Naive thymus-derived CD8-positive, alpha-beta T cell (primary cell): Measurements from ENCODE around the gene CCL21. TPM values are rescaled to one million over a fixed set of nuclear protein-coding genes. Genes with fewer than 3 reads are reported as not detected.
"Not testable (repeated sequence)": the region's sequence is repeated elsewhere in the genome, so short reads cannot be mapped to it uniquely, and the experiment has no call there.

Experiments used
- ATAC-seq, 2 donors: fragments of 150-1000 bp; cut with Tn5 transposase in 1 of 2; sonication (Bioruptor Pico), chemical (Tn5 transposase) in 1 of 2; 1 replicate in 1 of 2; 2 replicates in 1 of 2; pipeline ENCODE4 v1.10.0; 2021; ENCODE audit warnings: mild to moderate bottlenecking in 2 of 2, moderate library complexity in 2 of 2
- POLR2A ChIA-PET: fragments of 350-600 bp; sonication (Branson Sonifier 250); formaldehyde crosslinking; loops from one replicate; lab custom pipeline; 2021; ENCODE audit warnings: antibody characterized with exemption; lab: Charles Lee
- DNase-seq, 10 donors: peaks; one replicate each; pipeline versions ENCODE4 v3.0.0 to v3.0.0-alpha.2; 2020 to 2022
- H3K27ac Mint-ChIP-seq, 10 donors: one replicate each; pipeline ENCODE4 v1.8.0; 2020 to 2022; ENCODE audit warnings: mild to moderate bottlenecking in 10 of 10, mixed read lengths in 10 of 10, moderate library complexity in 4 of 10, inconsistent platforms in 1 of 10
- H3K27me3 Mint-ChIP-seq, 5 donors: one replicate each; pipeline ENCODE4 v1.8.0; 2021 to 2022; ENCODE audit warnings: mixed read lengths in 5 of 5
- H3K36me3 Mint-ChIP-seq, 3 donors: one replicate each; pipeline ENCODE4 v1.8.0; 2020 to 2022; ENCODE audit warnings: mixed read lengths in 3 of 3, mild to moderate bottlenecking in 2 of 3, inconsistent platforms in 1 of 3
- H3K4me1 Mint-ChIP-seq, 4 donors: one replicate each; pipeline ENCODE4 v1.8.0; 2021 to 2022; ENCODE audit warnings: mixed read lengths in 4 of 4
- H3K4me3 Mint-ChIP-seq, 10 donors: one replicate each; pipeline ENCODE4 v1.8.0; 2020 to 2022; ENCODE audit warnings: mild to moderate bottlenecking in 10 of 10, mixed read lengths in 10 of 10, moderate library complexity in 6 of 10, inconsistent platforms in 1 of 10
- H3K9me3 Mint-ChIP-seq, 9 donors: one replicate each; pipeline ENCODE4 v1.8.0; 2020 to 2022; ENCODE audit warnings: mixed read lengths in 9 of 9, mild to moderate bottlenecking in 3 of 9, inconsistent platforms in 1 of 9, moderate library complexity in 1 of 9
- polyA plus RNA-seq, 3 donors: library from polyadenylated mRNA; unstranded; fragments of 300-500 nt; fragmentation: Illumina TruSeq; gene quantifications; one replicate each; pipeline ENCODE4 v1.2.3, GENCODE V29; 2021
- total RNA-seq, 8 experiments: library from RNA in 2 of 8; stranded (reverse) in 2 of 8; gene quantifications; one replicate each; pipeline ENCODE4 v1.2.3 and lab custom pipeline; 2021 to 2026

The CCL21 gene
- total and polyA plus RNA-seq, 5 experiments from 2014 or later = not detected

GRCh38 chr9:34723141-34723540 is 13.2 kb upstream of the CCL21 start:
- POLR2A ChIA-PET = no interaction called here
- no peaks in the 10 kb centered on the region for H3K4me1 Mint-ChIP-seq
- H3K4me3 Mint-ChIP-seq = no peak overlapping the region
- H3K27me3 Mint-ChIP-seq = peaks cover 0 to 7% (median 6%) of the 10 kb centered on the region in 5 donors
- no peak overlapping the region for H3K27ac Mint-ChIP-seq
- no peaks in the 10 kb centered on the region for H3K9me3 Mint-ChIP-seq
- H3K36me3 Mint-ChIP-seq = no peaks in the 10 kb centered on the region
- ATAC-seq (no peak), DNase-seq (no peak)

- ATAC-seq, H3K36me3 Mint-ChIP-seq, H3K4me1 Mint-ChIP-seq, H3K9me3 Mint-ChIP-seq, DNase-seq, H3K27ac Mint-ChIP-seq, H3K4me3 Mint-ChIP-seq, POLR2A ChIA-PET: not testable (repeated sequence)
- peaks cover 0 to 24% (median 19%) of the 10 kb centered on the region in 5 donors for H3K27me3 Mint-ChIP-seq
Observed at GRCh38 chr9:34719769-34720025, 9.8 kb upstream of the CCL21 start.

DNA sequence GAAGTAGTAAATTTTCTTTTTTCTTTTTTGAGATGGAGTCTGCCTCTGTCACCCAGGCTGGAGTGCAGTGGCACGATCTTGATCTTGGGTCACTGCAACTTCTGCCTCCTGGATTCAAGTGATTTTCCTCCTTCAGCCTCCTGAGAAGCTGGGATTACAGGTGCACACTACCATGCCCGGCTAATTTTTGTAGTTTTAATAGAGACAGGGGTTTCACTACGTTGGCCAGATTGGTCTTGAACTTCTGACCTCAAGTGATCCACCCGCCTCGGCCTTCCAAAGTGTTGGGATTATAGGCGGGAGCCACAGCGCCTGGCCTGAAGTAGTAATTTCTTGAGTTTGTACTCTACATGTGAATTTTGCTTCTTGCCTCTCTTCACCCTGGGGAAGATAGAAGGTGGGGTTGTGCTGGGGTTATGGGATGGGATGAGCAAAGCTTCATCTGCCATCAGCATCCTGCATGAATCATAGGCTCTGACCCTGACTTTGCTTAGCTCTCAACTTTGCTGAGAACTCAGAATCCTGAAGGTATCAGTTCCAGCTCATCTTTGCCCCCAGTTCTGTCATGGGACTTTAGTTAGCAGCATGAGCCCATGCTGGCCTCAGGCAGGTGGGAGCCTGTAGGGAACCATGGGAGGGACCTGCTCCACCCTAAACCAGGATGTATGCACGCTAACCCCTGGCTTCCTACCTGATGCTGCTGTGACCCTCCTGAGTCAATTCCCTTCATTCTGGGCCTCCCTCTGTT is 9.3 kb upstream of the CCL21 start:
- peaks cover 0 to 1% (median 0%) of the 10 kb centered on the region in 9 donors for H3K9me3 Mint-ChIP-seq
- H3K4me3 Mint-ChIP-seq = no peak overlapping the region
- H3K36me3 Mint-ChIP-seq = no peaks in the 10 kb centered on the region
- H3K4me1 Mint-ChIP-seq = no peaks in the 10 kb centered on the region
- DNase-seq (no peak), ATAC-seq (no peak)
- POLR2A ChIA-PET = no interaction called here
- H3K27ac Mint-ChIP-seq = no peak overlapping the region
- peaks cover 1 to 26% (median 20%) of the 10 kb centered on the region in 5 donors for H3K27me3 Mint-ChIP-seq

GRCh38 chr9:34717996-34718614 is 8.2 kb upstream of the CCL21 start:
- DNase-seq = no peak
- H3K4me3 Mint-ChIP-seq = no peak overlapping the region
- H3K4me1 Mint-ChIP-seq = no peaks in the 10 kb centered on the region
- H3K27me3 Mint-ChIP-seq = peaks cover 8 to 32% (median 27%) of the 10 kb centered on the region in 5 donors
- POLR2A ChIA-PET = no interaction called here
- peaks cover 0 to 1% (median 0%) of the 10 kb centered on the region in 9 donors for H3K9me3 Mint-ChIP-seq
- H3K36me3 Mint-ChIP-seq = no peaks in the 10 kb centered on the region
- no peak overlapping the region for H3K27ac Mint-ChIP-seq
- ATAC-seq = no peak

- peaks cover 8 to 34% (median 27%) of the 10 kb centered on the region in 5 donors for H3K27me3 Mint-ChIP-seq
- POLR2A ChIA-PET = no interaction called here
- no peak overlapping the region for H3K4me3 Mint-ChIP-seq
Observed at GRCh38 chr9:34716711-34717110, 6.8 kb upstream of the CCL21 start.

GRCh38 chr9:34715639-34716215 is 5.8 kb upstream of the CCL21 start:
- Mint-ChIP-seq H3K4me3 (no peak overlapping the region), H3K36me3 (no peaks in the 10 kb centered on the region), H3K27me3 (peaks cover 8 to 30% (median 23%) of the 10 kb centered on the region in 5 donors), H3K27ac (no peak overlapping the region), H3K9me3 (peaks cover 0 to 1% (median 0%) of the 10 kb centered on the region in 9 donors), H3K4me1 (no peaks in the 10 kb centered on the region)
- POLR2A ChIA-PET = no interaction called here
- DNase-seq (no peak), ATAC-seq (no peak)

More at GRCh38 chr9:34716711-34717110, 6.8 kb upstream of the CCL21 start:
- Mint-ChIP-seq H3K36me3 (no peaks in the 10 kb centered on the region), H3K9me3 (peaks cover 0 to 1% (median 0%) of the 10 kb centered on the region in 9 donors), H3K4me1 (no peaks in the 10 kb centered on the region), H3K27ac (no peak overlapping the region)
- DNase-seq = no peak
- no peak for ATAC-seq

- no peak for ATAC-seq
- Mint-ChIP-seq H3K27ac (no peak overlapping the region), H3K4me1 (no peaks in the 10 kb centered on the region), H3K4me3 (no peak overlapping the region), H3K27me3 (peaks cover 8 to 27% (median 20%) of the 10 kb centered on the region in 5 donors), H3K36me3 (no peaks in the 10 kb centered on the region), H3K9me3 (peaks cover 0 to 1% (median 0%) of the 10 kb centered on the region in 9 donors)
- POLR2A ChIA-PET = no interaction called here
- no peak for DNase-seq
Observed at GRCh38 chr9:34714007-34714406, 4.1 kb upstream of the CCL21 start.

DNA sequence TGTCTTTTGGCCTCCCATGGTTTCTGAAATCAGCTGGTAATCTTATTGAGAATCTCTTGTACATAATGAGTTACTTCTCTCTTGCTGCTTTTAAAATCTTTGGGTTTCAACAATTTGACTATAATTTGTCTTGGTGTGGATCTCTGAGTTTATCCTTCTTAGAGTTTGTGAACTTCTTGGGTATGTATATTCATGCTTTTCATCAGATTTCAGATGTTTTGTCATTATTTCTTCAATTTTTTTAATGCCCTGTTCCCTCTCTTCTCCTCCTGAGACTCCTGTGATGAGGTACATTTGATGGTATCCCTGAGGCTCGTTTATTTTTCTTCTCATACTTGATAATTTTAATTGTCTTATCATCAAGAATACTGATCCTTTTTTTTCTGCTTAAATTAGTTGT is 2.2 kb upstream of the CCL21 start:
- Mint-ChIP-seq H3K36me3 (no peaks in the 10 kb centered on the region), H3K27ac (no peak overlapping the region), H3K4me1 (no peaks in the 10 kb centered on the region), H3K9me3 (peaks cover 0 to 1% (median 0%) of the 10 kb centered on the region in 9 donors), H3K27me3 (peaks cover 8 to 20% (median 17%) of the 10 kb centered on the region in 5 donors), H3K4me3 (no peak overlapping the region)
- POLR2A ChIA-PET = no interaction called here
- ATAC-seq (no peak), DNase-seq (no peak)

DNA sequence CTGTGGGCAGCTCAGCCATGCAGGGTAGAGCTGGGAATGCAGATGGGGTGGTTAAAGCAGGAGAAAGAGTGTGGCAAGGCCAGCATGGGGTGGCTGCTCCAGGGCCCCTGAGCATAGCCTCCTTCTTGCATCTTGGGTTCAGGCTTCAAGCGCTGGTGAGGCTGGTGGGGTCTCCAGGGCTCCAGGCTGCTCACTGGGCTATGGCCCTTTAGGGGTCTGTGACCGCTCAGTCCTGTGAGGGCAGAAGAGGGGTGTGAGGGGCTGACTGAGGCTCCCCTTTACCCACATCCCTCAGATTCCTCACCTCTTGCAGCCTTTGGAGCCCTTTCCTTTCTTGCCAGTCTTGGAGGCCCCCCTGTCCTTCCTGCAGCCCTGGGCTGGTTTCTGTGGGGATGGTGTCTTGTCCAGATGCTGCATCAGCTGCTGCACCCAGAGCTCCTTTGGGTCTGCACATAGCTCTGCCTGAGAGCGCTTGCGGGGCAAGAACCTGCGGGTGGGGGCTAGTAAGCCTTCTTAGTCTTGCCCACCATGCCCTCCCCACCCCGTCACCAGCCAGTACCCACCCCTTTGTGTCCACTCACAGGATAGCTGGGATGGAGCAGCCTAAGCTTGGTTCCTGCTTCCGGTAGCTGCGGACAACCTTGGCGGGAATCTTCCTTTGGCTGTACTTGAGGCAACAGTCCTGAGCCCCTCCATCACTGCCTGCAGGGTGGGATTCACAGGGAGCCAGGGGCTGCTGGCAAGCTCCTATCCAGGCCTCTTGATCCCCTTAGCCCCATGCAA is 549 bp downstream of the CCL21 start:
- no peak overlapping the region for H3K27ac Mint-ChIP-seq
- ATAC-seq (no peak), DNase-seq (no peak)
- H3K36me3 Mint-ChIP-seq = no peaks in the 10 kb centered on the region
- no peaks in the 10 kb centered on the region for H3K9me3 Mint-ChIP-seq
- H3K27me3 Mint-ChIP-seq = peaks cover 3 to 13% (median 9%) of the 10 kb centered on the region in 5 donors
- H3K4me3 Mint-ChIP-seq = no peak overlapping the region
- POLR2A ChIA-PET = interaction anchor here (0.6 kb wide), 1 partner anchor 654 kb away, joined by 3 read pairs; no protein-coding TSS in a partner anchor
- no peaks in the 10 kb centered on the region for H3K4me1 Mint-ChIP-seq

DNA sequence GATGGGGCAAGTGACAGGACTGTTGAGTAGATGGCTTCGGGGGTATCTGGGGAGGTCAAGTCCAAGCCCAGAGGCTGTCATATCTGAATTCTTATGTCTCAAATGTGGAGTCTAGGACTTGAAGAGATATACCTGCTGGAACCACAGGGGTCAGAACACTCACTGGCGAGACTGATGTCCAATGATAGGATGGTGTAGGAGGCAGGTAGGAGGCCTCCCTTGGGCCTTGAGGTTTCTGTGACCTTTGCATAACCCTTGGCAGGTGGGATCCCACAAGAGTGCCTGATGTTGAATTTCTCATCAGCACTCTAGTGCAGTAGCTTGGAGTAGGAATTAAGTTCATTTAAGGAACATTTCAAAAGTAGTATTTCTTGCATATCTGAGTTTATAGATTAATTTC is 2.8 kb downstream of the CCL21 start:
- Mint-ChIP-seq H3K9me3 (no peaks in the 10 kb centered on the region), H3K4me1 (peaks cover 0 to 1% (median under 1%) of the 10 kb centered on the region in 4 donors), H3K27ac (no peak overlapping the region), H3K27me3 (peaks cover 0 to 5% (median 0%) of the 10 kb centered on the region in 5 donors), H3K36me3 (no peaks in the 10 kb centered on the region), H3K4me3 (no peak overlapping the region)
- POLR2A ChIA-PET = no interaction called here
- no peak for ATAC-seq
- DNase-seq = no peak

GRCh38 chr9:34701769-34702736 is 7.9 kb downstream of the CCL21 start:
- H3K27ac Mint-ChIP-seq = peak overlapping the region in 3 of 10 donors; percentile 41 to 74 (median 66)
- peak; percentile 60 to 85 (median 74) for DNase-seq
- H3K4me3 Mint-ChIP-seq = peak overlapping the region; percentile 56 to 88 (median 84)
- no peaks in the 10 kb centered on the region for H3K9me3 Mint-ChIP-seq
- H3K36me3 Mint-ChIP-seq = no peaks in the 10 kb centered on the region
- peaks cover 0 to 14% (median 6%) of the 10 kb centered on the region in 5 donors for H3K27me3 Mint-ChIP-seq
- ATAC-seq = peak; percentile 78 to 80
- POLR2A ChIA-PET = interaction anchor here (0.8 to 2.2 kb wide), 3 partner anchors 37 to 64 kb away, joined by 3 to 6 read pairs (median 4); partner anchors contain the start of genes GALT and SIGMAR1
- peaks cover 4 to 9% (median 5%) of the 10 kb centered on the region in 4 donors for H3K4me1 Mint-ChIP-seq
